Measurements from ENCODE around the gene TFR2.

GRCh38 chr7:100686822-100687211, 45.5 kb upstream of the TFR2 start:
- TF ChIP-seq, protein P1, sequence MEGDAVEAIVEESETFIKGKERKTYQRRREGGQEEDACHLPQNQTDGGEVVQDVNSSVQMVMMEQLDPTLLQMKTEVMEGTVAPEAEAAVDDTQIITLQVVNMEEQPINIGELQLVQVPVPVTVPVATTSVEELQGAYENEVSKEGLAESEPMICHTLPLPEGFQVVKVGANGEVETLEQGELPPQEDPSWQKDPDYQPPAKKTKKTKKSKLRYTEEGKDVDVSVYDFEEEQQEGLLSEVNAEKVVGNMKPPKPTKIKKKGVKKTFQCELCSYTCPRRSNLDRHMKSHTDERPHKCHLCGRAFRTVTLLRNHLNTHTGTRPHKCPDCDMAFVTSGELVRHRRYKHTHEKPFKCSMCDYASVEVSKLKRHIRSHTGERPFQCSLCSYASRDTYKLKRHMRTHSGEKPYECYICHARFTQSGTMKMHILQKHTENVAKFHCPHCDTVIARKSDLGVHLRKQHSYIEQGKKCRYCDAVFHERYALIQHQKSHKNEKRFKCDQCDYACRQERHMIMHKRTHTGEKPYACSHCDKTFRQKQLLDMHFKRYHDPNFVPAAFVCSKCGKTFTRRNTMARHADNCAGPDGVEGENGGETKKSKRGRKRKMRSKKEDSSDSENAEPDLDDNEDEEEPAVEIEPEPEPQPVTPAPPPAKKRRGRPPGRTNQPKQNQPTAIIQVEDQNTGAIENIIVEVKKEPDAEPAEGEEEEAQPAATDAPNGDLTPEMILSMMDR (conservative IDR thresholded peaks at IDR 0.05; ENCODE audit: low read length) = no peak
- TF ChIP-seq EZH2phosphoT487 (IDR thresholded peaks at IDR 0.05; ENCODE audit: borderline replicate concordance, low read depth, low read length) = no peak

All from OCI-LY7 (cell line).